ENCODE results near the gene ASCC3.

- TF ChIP-seq CBX2 (IDR thresholded peaks at IDR 0.05; ENCODE audit: borderline replicate concordance, low read depth) (no peak), RFX5 (IDR thresholded peaks at IDR 0.05) (no peak), SREBF2 (IDR thresholded peaks at IDR 0.05) (no peak), CTCF (IDR thresholded peaks at IDR 0.05) (no peak), BHLHE40 (IDR thresholded peaks at IDR 0.05; ENCODE audit: low read depth, low read length) (no peak), MAFK (IDR thresholded peaks at IDR 0.05; ENCODE audit: partially characterized antibody) (no peak), CEBPB (IDR thresholded peaks at IDR 0.05) (no peak), EP300 (IDR thresholded peaks at IDR 0.05) (no peak), HOXA7 (CRISPR knock-in tag; IDR thresholded peaks at IDR 0.05) (no peak), USF2 (IDR thresholded peaks at IDR 0.05) (no peak), RCOR1 (IDR thresholded peaks at IDR 0.05; ENCODE audit: low read depth, low read length) (no peak)
Observed at GRCh38 chr6:100691972-100692371, 189.2 kb downstream of the ASCC3 start.
